Neural progenitor cell (in vitro differentiated cells): Measurements from ENCODE around the gene MPP7.

Source experiments
- EZH2 ChIP-seq: fragments of 200-600 bp; sonication (generic); IDR thresholded peaks from 2 replicates; pipeline ENCODE4 v1.6.1; 2017; ENCODE audit warnings: antibody characterized with exemption, mild to moderate bottlenecking, moderate library complexity
- EZH2phosphoT487 ChIP-seq: fragments of 200-600 bp; sonication (generic); IDR thresholded peaks from 2 replicates; pipeline ENCODE4 v1.6.1; 2017; ENCODE audit warnings: antibody characterized with exemption
- TF ChIP-seq, protein P1 (sequence below): fragments of 200-600 bp; sonication (generic); IDR thresholded peaks from 2 replicates; pipeline ENCODE4 v1.5.1; 2017; ENCODE audit warnings: antibody characterized with exemption, mild to moderate bottlenecking

DNA sequence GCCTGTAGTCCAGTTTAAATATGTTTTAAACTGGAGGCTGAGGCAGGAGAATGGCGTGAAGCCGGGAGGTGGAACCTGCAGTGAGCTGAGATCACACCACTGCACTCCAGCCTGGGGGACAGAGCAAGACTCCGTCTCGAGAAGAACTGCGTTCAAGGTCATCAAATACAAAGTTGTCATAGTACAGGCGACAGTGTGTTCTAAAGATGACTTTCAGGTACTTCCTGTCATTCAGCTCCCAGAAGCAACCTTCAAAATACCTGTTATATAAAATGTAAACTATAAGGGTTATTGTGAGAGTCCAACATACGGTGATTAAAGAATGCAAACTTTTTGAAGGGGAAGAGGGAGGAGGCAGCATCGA, 8.7 kb downstream of the MPP7 start:
- TF ChIP-seq, protein P1, sequence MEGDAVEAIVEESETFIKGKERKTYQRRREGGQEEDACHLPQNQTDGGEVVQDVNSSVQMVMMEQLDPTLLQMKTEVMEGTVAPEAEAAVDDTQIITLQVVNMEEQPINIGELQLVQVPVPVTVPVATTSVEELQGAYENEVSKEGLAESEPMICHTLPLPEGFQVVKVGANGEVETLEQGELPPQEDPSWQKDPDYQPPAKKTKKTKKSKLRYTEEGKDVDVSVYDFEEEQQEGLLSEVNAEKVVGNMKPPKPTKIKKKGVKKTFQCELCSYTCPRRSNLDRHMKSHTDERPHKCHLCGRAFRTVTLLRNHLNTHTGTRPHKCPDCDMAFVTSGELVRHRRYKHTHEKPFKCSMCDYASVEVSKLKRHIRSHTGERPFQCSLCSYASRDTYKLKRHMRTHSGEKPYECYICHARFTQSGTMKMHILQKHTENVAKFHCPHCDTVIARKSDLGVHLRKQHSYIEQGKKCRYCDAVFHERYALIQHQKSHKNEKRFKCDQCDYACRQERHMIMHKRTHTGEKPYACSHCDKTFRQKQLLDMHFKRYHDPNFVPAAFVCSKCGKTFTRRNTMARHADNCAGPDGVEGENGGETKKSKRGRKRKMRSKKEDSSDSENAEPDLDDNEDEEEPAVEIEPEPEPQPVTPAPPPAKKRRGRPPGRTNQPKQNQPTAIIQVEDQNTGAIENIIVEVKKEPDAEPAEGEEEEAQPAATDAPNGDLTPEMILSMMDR, result no peak
- TF ChIP-seq EZH2phosphoT487 (no peak), EZH2 (no peak)
